NK-92 (cell line): Measurements from ENCODE around the gene VPS26B.

Source experiments
- DNase-seq: peaks from one replicate; lab custom pipeline; 2025; ENCODE audit not compliant: unreplicated experiment; lab: John Stamatoyannopoulos, UW

VPS26B gene

DNA sequence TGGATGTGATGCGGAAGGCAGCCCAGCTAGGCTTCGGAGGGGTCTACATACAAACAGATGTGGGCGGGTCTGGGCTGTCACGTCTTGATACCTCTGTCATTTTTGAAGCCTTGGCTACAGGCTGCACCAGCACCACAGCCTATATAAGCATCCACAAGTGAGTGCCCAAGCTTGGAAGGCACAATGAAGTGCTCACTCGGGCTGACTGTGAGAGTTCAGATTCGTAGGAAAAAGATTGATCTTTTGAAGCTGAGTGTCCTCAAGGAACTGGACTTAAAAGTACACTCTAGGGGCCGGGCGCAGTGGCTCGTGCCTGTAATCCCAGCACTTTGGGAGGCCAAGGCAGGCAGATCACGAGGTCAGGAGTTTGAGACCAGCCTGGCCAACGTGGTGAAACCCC lies 32.6 kb downstream of the VPS26B start:
- no peak for DNase-seq

- DNase-seq: no peak
Measured at GRCh38 chr11:134258577-134258976, 34.1 kb downstream of the VPS26B start.

DNA sequence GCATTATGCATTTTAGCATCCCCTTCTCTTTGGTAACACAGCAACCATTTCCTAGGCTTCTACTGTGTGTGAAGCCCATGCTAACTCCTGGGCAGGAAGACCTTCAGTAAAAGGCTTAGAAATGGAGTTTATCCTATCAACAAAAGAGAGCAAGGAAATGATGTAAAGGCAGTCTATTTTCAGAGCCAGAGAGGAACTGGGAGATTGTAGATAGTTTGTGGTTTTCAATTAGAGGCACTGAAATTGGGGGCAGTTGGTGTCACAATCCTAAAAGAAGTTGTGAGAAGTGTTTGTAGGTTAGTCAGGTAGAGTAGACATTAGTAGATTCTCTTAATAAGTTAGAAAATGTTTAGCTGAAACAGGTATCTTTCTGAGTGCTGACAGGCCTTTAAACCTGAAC lies 36.0 kb downstream of the VPS26B start:
- no peak for DNase-seq

DNA sequence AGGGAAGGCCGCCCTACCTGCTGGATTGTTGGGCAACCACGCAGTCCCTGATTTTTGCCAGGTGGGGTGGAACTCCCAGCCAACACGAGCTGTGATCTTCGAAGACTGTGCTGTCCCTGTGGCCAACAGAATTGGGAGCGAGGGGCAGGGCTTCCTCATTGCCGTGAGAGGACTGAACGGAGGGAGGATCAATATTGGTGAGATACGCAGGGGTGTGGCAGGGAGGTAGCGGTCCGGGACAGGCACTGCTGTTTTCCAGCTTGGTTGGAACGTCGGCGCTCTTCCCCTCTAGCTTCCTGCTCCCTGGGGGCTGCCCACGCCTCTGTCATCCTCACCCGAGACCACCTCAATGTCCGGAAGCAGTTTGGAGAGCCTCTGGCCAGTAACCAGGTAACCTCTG lies 36.5 kb downstream of the VPS26B start:
- DNase-seq: no peak

DNA sequence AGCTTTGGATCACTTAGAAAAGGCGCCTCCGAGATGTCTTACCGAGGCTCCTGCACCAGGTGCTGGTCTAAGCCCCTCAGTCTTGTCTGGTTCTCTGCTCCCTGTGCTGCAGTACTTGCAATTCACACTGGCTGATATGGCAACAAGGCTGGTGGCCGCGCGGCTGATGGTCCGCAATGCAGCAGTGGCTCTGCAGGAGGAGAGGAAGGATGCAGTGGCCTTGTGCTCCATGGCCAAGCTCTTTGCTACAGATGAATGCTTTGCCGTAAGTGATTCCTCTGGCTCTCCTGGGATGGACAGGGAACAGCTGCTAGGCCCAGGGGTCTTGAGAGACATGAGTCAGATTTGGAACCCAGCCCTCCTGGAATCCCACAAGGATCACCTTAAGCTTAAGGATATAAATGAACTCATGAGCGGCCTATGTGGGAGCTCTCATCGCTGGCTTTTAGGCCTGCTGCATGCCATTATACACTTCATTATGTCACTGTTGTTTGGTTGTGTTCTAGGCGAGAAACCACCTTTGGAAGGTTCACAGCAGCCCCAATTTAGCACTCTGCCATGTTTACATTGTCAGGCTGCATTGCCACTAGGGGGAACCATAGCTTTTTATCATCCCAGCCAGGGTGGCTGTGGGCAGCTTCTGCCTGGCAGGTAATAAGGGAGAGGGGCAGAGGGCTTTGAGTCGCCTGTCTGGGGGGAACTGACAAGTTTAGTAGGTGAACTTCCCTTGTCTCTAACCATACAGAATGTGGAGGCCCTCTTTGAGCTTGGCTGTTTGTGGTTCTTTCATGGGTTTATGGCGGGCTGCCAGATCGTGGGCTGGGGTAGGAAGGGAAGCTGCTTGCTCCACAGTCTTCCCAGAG lies 37.4 kb downstream of the VPS26B start:
- no peak for DNase-seq

GRCh38 chr11:134264966-134265764 lies 40.7 kb downstream of the VPS26B start:
- DNase-seq: no peak

DNA sequence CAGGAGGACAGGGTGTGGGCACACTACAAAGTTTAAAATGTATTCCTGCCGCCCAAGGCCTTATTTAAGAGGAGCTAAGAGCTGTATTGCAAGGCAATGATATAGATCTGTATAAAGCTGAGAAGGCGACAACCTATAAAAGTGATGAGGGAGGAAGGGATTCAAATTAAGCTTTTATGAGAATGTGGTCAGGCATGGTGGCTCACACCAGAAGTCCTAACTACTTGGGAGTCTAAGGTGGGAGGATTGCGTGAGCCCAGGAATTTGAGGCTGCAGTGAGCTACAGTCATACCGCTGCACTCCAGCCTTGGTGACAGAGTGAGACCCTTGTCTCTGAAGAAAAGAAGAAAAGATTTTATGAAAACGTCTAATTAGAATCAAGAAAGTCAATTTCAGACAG lies 42.0 kb downstream of the VPS26B start:
- no peak for DNase-seq

- no peak for DNase-seq
Measured at GRCh38 chr11:134266841-134267251, 42.4 kb downstream of the VPS26B start.

- no peak for DNase-seq
Measured at GRCh38 chr11:134267461-134267860, 43.0 kb downstream of the VPS26B start.

GRCh38 chr11:134267966-134268365 lies 43.5 kb downstream of the VPS26B start:
- no peak for DNase-seq

DNA sequence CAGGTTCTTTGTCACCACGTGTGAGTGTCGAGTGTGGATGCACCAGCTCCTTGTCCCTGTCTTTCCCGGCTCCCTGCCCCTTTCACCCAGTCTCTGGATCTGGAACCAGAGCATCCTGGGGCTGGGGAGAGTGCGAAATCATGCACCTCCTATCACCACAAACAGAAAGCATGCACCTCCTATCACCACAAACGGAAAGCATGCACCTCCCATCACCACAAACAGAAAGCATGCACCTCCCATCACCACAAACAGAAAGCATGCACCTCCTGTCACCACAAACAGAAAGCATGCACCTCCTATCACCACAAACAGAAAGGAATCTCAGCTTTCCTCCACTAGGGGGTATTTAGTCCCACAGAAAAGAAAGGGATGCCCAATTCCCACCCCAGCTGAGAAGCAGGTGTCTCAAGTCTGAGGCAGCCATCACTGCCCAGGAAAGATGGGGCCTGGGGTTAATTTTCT lies 45.8 kb downstream of the VPS26B start:
- no peak for DNase-seq

DNA sequence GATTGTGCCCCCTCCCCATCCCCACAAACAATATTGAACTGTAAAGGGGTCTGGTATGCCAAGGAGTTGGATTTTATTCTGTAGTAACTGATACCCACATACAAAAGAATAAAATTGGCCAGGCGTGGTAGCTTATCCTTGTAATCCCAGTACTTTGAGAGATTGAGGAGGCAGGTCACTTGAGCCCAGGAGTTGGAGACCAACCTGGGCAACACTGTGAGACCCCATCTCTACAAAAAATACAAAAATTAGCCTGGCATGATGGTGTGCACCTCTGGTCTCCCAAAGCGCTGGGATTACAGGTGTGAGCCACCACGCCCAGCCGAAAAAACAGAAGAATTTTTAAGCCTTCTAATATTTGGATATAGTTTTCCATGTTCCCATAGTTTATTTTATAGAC lies 47.5 kb downstream of the VPS26B start:
- DNase-seq: no peak

GRCh38 chr11:134272381-134273316 lies 48.2 kb downstream of the VPS26B start:
- no peak for DNase-seq

DNA sequence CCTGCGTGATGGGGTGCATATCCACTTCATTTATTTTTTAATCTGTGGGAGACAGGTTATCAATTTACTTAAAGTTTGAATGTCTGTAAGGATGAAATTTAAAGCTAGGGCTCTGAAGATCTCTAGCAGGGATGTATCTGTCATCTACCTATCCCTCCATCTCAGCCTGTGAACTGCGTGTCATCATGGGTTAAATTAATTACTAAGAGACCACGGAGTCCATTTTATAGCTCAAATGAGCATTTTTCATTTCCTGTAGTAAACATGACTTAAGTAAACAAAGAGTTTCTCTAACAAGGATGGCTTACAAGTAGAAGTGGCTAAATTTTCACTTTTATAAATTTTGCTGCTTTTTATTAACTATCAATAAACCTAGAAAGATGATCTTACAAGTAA lies 48.8 kb downstream of the VPS26B start:
- no peak for DNase-seq

DNA sequence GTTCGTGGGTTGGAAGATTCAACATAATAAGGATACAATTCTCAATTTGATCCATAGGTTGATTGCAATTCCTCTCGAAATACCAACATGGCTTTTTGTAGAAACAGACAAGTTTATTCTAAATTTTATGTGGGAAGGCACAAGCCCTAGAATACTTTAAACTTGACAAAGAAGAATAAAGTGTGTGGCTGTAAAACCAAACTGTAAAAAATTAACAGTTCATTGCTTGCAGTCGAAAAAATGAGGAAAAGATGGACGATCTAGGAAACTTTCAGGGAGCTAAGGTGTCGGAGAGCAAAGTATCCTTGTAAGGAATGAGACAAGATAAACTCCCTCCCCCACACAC lies 50.7 kb downstream of the VPS26B start:
- DNase-seq: no peak

GRCh38 chr11:134275534-134276395 lies 51.3 kb downstream of the VPS26B start, which contains the start of gene GLB1L3:
TSS of gene GLB1L3 (plus strand) at chr11:134276379. CDS start at chr11:134276741, 362 bp downstream.
- DNase-seq: no peak

- no peak for DNase-seq
Measured at GRCh38 chr11:134276396-134277182, 52.1 kb downstream of the VPS26B start.

DNA sequence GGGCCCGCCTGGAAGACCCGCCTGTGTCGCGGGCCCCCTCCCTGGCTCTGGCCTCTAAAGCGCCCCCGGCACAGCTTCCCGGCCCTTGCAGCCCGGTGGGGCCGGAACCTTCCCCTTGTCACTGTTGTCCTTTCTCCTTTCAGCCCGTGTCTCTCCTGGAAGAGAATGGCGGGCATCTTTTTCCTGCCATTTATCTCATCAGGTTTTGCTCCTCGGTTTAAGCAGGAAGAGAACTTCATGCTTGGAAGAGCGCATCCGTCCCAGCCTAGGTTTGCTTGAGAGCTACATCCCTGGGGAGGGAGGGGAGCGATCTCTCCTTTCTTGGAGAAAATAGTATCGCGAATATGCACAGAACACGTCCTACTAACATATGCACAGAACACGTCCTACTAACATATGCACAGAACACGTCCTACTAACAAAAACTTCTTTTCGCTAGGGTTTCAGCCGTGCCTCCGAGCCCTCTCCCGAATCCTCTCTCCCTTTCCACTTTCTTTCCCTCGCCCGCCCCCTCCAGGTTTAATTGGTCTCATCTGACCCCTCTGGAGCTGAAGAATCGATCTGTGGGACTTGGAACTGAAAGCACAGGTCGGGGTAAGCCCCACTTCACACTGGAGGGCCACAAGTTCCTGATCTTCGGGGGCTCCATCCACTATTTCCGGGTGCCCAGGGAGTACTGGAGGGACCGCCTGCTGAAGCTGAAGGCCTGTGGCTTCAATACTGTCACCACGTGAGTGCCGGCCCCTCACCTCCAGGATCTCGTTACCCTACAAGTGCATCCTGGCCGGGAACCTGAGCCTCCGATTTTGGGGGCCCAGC lies 52.9 kb downstream of the VPS26B start:
- DNase-seq: no peak
